Measurements from ENCODE around the gene TJP3.

The TJP3 gene

DNA sequence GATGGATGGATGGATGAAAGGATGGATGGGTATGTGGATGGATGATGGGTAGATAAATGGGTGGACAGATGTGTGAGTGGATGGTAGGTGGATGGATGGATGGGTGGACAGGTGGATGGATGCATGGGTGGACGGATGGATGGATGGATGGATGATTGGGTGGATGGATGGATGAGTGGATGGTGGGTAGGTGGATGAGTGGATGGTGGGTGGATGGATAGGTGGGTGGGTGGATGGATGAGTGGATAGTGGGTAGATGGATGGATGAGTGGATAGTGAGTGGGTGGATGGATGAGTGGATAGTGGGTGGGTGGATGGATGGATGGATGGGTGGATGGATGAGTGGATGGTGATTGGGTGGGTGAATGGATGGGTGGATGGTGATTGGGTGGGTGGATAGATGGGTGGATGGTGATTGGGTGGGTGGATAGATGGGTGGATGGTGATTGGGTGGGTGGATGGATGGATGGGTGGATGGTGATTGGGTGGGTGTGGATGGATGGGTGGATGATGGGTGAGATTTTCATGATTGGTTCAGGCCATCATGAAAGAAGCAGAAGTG is 68.4 kb downstream of the TJP3 start:
- Histone ChIP-seq H3K4me2 (ENCODE audit: low read depth, low read length, poor library complexity, severe bottlenecking) (no peak overlapping the region), H3K27me3 (ENCODE audit: low read length) (no peaks in the 10 kb centered on the region), H3K36me3 (ENCODE audit: low read length) (no peaks in the 10 kb centered on the region), H3K79me2 (ENCODE audit: insufficient read depth, low read length) (no peaks in the 10 kb centered on the region), H3K9me3 (ENCODE audit: insufficient read depth, low read length) (peaks cover 6% of the 10 kb centered on the region; the same call in 1 of the 2 replicates), H3K4me3 (ENCODE audit: insufficient read depth, low read length, poor library complexity, severe bottlenecking) (no peak overlapping the region), H3K9ac (ENCODE audit: low read length) (no peak overlapping the region), H3K9me2 (replicated peaks; ENCODE audit: insufficient read depth, low read length) (no peaks in the 10 kb centered on the region), H2AFZ (ENCODE audit: low read depth, low read length, severe bottlenecking) (no peak overlapping the region), H4K20me1 (ENCODE audit: low read depth, low read length) (no peaks in the 10 kb centered on the region), H3F3A (ENCODE audit: insufficient read depth) (no peaks in the 10 kb centered on the region), H3K27ac (ENCODE audit: low read depth, low read length) (no peak overlapping the region)
- TF ChIP-seq, protein P1, sequence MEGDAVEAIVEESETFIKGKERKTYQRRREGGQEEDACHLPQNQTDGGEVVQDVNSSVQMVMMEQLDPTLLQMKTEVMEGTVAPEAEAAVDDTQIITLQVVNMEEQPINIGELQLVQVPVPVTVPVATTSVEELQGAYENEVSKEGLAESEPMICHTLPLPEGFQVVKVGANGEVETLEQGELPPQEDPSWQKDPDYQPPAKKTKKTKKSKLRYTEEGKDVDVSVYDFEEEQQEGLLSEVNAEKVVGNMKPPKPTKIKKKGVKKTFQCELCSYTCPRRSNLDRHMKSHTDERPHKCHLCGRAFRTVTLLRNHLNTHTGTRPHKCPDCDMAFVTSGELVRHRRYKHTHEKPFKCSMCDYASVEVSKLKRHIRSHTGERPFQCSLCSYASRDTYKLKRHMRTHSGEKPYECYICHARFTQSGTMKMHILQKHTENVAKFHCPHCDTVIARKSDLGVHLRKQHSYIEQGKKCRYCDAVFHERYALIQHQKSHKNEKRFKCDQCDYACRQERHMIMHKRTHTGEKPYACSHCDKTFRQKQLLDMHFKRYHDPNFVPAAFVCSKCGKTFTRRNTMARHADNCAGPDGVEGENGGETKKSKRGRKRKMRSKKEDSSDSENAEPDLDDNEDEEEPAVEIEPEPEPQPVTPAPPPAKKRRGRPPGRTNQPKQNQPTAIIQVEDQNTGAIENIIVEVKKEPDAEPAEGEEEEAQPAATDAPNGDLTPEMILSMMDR (IDR thresholded peaks at IDR 0.05; ENCODE audit: insufficient read depth, low read length, poor library complexity, severe bottlenecking) = no peak
- no peak for TF ChIP-seq EZH2phosphoT487 (conservative IDR thresholded peaks at IDR 0.05; ENCODE audit: low read length)

DNA sequence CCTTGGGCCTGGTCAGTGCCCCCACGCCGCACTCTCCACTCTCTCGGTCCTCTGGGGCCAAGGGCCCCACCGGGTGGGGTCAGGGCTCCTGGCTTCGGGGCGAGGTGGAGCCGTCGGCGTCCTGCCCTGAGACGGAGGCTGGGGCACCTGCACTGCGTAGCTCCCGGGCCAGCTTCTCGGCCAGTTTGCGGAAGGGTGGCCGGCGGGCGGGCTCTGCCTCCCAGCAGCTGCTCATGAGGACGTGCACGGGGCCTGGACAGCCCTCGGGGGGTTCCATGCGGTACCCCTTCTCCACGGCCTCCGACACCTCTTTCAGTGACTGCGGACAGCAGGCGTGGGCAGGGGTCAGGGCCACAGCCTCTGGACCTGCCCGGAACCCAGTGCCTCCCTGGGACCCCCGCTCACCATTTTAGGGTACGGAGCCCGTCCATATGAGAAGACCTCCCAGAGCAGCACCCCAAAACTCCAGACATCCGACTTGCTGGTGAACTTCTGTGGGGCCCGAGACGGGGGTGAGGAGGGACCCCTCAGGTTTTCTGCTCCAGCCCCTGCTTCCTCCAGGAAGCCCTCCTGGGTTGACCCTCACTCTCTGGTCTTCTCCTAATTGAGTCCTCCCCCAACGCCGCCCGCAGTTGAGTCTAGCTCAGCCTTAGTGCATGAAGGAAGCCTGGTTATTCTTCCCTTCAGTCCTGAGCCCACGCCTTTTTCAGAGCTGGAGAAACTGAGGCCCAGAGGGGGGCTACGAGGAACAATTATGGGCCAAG is 70.1 kb downstream of the TJP3 start:
- TF ChIP-seq, protein P1 (IDR thresholded peaks at IDR 0.05; ENCODE audit: insufficient read depth, low read length, poor library complexity, severe bottlenecking) = no peak
- no peak for TF ChIP-seq EZH2phosphoT487 (conservative IDR thresholded peaks at IDR 0.05; ENCODE audit: low read length)
- H3K27me3 ChIP-seq (ENCODE audit: low read length) = no peaks in the 10 kb centered on the region

DNA sequence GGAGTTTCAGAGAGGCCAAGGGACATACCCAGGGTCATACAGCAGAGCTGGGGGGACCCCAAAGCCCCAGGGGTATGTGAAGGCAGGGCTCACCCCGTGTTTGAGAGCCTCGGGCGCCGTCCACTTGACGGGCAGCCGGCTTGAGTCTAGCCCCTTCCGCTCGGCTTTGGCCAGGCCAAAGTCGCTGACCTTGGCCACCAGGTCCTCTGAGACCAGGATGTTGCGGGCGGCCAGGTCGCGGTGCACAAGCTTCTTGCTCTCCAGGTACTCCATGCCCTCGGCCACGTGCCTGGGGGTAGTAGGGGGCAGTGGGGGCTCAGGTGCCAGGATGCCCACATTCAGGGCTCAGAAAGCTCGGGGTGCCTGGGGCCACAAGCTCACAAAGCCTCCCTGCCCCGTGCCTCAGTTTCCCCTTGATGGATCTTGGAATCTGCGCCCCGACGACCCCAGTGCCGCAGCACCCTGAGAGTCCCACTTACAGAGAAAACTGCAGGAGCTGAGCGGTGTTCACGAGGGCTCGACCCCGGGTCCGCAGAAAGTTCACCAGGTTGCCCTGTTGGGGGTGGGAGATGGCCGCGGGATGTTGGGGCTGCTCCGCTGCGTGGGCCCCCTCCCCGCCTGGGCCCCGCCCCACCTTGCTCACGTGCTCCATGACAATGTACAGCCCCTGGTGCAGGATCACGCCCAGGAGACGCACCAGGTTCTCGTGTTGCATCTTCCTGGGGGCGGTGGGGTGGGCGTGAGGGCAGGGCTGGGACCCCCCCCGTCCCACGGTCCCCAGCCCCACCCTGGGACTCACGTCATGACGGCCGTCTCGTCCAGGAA is 70.9 kb downstream of the TJP3 start:
- no peak for TF ChIP-seq EZH2phosphoT487 (conservative IDR thresholded peaks at IDR 0.05; ENCODE audit: low read length)
- TF ChIP-seq, protein P1 (IDR thresholded peaks at IDR 0.05; ENCODE audit: insufficient read depth, low read length, poor library complexity, severe bottlenecking) = no peak
- Histone ChIP-seq H3K79me2 (ENCODE audit: insufficient read depth, low read length) (no peaks in the 10 kb centered on the region), H3K4me3 (ENCODE audit: insufficient read depth, low read length, poor library complexity, severe bottlenecking) (no peak overlapping the region), H3K9me3 (ENCODE audit: insufficient read depth, low read length) (peaks cover 11% of the 10 kb centered on the region; the same call in 1 of the 2 replicates), H3F3A (ENCODE audit: insufficient read depth) (no peaks in the 10 kb centered on the region), H3K9ac (ENCODE audit: low read length) (no peak overlapping the region), H3K4me2 (ENCODE audit: low read depth, low read length, poor library complexity, severe bottlenecking) (no peak overlapping the region), H3K36me3 (ENCODE audit: low read length) (no peaks in the 10 kb centered on the region), H2AFZ (ENCODE audit: low read depth, low read length, severe bottlenecking) (no peak overlapping the region), H3K27me3 (ENCODE audit: low read length) (no peaks in the 10 kb centered on the region), H3K27ac (ENCODE audit: low read depth, low read length) (no peak overlapping the region), H3K9me2 (replicated peaks; ENCODE audit: insufficient read depth, low read length) (no peaks in the 10 kb centered on the region), H4K20me1 (ENCODE audit: low read depth, low read length) (no peaks in the 10 kb centered on the region)

More for the DNA sequence above, 70.1 kb downstream of the TJP3 start:
- no peak overlapping the region for H3K4me2 ChIP-seq (ENCODE audit: low read depth, low read length, poor library complexity, severe bottlenecking)
- no peak overlapping the region for H3K27ac ChIP-seq (ENCODE audit: low read depth, low read length)
- no peaks in the 10 kb centered on the region for H3F3A ChIP-seq (ENCODE audit: insufficient read depth)
- H2AFZ ChIP-seq (ENCODE audit: low read depth, low read length, severe bottlenecking) = no peak overlapping the region
- H3K36me3 ChIP-seq (ENCODE audit: low read length) = no peaks in the 10 kb centered on the region
- no peaks in the 10 kb centered on the region for H3K79me2 ChIP-seq (ENCODE audit: insufficient read depth, low read length)
- H3K4me3 ChIP-seq (ENCODE audit: insufficient read depth, low read length, poor library complexity, severe bottlenecking) = no peak overlapping the region
- peaks cover 11% of the 10 kb centered on the region; the same call in 1 of the 2 replicates for H3K9me3 ChIP-seq (ENCODE audit: insufficient read depth, low read length)
- H3K9ac ChIP-seq (ENCODE audit: low read length) = no peak overlapping the region
- no peaks in the 10 kb centered on the region for H4K20me1 ChIP-seq (ENCODE audit: low read depth, low read length)
- H3K9me2 ChIP-seq (replicated peaks; ENCODE audit: insufficient read depth, low read length) = no peaks in the 10 kb centered on the region
